Mucosa of rectum (tissue), 2 donors: Measurements from ENCODE around the gene SPDYE18.
"Not testable (repeated sequence)": the region's sequence is repeated elsewhere in the genome, so short reads cannot be mapped to it uniquely, and the experiment has no call there.

ENCODE experiments used
- H3K27ac ChIP-seq, 2 donors: one replicate each; pipeline ENCODE4 v1.7.0; 2013; ENCODE audit warnings: inconsistent platforms in 2 of 2, low read depth in 2 of 2, low read length in 2 of 2
- H3K27me3 ChIP-seq, 2 donors: one replicate each; pipeline ENCODE4 v1.7.0; 2013; ENCODE audit warnings: low read length in 2 of 2; ENCODE audit not compliant: control insufficient read depth in 2 of 2, insufficient read depth in 2 of 2
- H3K36me3 ChIP-seq, 2 donors: one replicate each; pipeline ENCODE4 v1.7.0; 2013; ENCODE audit warnings: low read length in 2 of 2; ENCODE audit not compliant: control insufficient read depth in 2 of 2, insufficient read depth in 2 of 2
- H3K4me1 ChIP-seq, 2 donors: one replicate each; pipeline ENCODE4 v1.7.0; 2013; ENCODE audit warnings: low read length in 2 of 2, mild to moderate bottlenecking in 1 of 2; ENCODE audit not compliant: control insufficient read depth in 2 of 2, insufficient read depth in 2 of 2
- H3K4me3 ChIP-seq, 2 donors: one replicate each; pipeline ENCODE4 v1.7.0; 2013; ENCODE audit warnings: low read length in 2 of 2
- H3K9ac ChIP-seq, 2 donors: one replicate each; pipeline ENCODE4 v1.7.0; 2013; ENCODE audit warnings: low read length in 2 of 2, low read depth in 1 of 2, mild to moderate bottlenecking in 1 of 2
- H3K9me3 ChIP-seq, 2 donors: one replicate each; pipeline ENCODE4 v1.7.0; 2013; ENCODE audit warnings: low read length in 2 of 2; ENCODE audit not compliant: control insufficient read depth in 2 of 2
- donor health status: healthy.
- donor health status: Normal muscosa, but diverticular disease.

SPDYE18 gene, protein sequence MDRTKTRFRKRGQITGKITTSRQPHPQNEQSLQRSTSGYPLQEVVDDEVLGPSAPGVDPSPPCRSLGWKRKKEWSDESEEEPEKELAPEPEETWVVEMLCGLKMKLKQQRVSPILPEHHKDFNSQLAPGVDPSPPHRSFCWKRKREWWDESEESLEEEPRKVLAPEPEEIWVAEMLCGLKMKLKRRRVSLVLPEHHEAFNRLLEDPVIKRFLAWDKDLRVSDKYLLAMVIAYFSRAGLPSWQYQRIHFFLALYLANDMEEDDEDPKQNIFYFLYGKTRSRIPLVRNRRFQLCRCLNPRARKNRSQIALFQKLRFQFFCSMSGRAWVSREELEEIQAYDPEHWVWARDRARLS

DNA sequence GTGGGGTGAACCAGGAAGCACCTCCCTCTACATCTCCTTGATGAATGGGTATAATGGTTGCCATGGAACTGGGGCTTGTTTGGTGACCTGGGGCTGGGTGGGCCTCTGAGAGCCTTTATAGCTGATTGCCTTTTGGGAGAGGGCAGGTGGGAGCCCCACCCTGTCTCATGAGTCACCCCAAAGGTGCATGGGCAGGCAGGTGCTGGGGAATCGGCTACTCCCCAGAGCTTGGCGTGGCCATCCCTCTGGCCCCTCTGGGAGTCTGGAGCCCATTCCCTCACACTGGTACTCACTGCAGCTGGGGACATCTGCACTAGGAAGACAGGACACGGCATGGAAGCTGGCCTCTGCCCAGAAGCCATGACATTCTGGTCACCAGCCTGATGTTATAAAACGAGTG is at the start of gene SPDYE18:
TSS of gene SPDYE18 (minus strand) at position 2 of the 400 bp plus-strand sequence. CDS start 2,046 bp downstream, outside the sequence.
- H3K9ac ChIP-seq, H3K4me1 ChIP-seq, H3K4me3 ChIP-seq, H3K36me3 ChIP-seq, H3K27me3 ChIP-seq, H3K9me3 ChIP-seq, H3K27ac ChIP-seq: not testable (repeated sequence)

- not testable (repeated sequence) for H3K9ac ChIP-seq, H3K27ac ChIP-seq, H3K4me3 ChIP-seq, H3K27me3 ChIP-seq, H3K4me1 ChIP-seq, H3K36me3 ChIP-seq, H3K9me3 ChIP-seq
Observed at GRCh38 chr7:77108362-77108761, 46.0 kb upstream of the SPDYE18 start.

DNA sequence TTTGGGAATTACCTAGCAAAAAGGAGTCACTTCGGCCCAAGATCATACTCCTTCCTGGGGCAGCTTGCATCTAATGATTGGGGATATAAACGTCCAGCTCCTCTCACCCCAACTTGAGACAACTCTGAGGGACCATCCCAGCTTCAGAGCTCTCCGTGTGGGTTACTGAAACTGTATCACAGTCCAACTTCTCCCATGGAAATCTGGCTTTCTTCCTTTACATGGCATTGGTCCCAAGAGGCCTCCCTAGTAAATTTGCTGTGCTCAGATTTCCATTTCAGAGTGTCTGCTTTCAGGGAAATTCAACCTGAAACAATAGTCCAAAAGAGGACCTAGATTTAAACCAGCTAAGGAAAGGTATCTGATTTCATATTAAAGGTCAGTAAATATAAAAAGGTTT is 45.3 kb upstream of the SPDYE18 start:
- not testable (repeated sequence) for H3K27ac ChIP-seq

DNA sequence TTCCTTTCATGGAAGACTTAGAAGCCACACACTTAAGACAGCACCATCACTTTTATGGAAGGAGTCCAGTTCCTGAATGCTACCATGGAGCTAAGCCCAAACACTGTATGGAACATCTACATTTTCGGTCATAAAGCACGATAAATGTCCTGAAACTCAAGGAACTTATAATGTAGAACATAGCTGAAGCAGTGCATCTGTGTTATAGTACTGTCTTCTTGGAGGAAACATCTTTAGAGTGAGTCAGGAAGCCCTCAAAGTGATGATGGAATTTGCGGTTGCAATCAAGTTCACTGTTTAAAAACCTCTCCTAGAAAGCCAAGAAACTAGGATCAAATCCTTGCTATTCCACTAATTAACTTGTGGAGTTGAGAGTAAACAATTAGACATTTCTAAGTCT is 43.5 kb upstream of the SPDYE18 start:
- not testable (repeated sequence) for H3K27me3 ChIP-seq, H3K4me3 ChIP-seq, H3K4me1 ChIP-seq, H3K36me3 ChIP-seq, H3K27ac ChIP-seq, H3K9me3 ChIP-seq, H3K9ac ChIP-seq

More for the DNA sequence above, 45.3 kb upstream of the SPDYE18 start:
- H3K9me3 ChIP-seq, H3K4me1 ChIP-seq, H3K4me3 ChIP-seq, H3K27me3 ChIP-seq, H3K9ac ChIP-seq, H3K36me3 ChIP-seq: not testable (repeated sequence)

DNA sequence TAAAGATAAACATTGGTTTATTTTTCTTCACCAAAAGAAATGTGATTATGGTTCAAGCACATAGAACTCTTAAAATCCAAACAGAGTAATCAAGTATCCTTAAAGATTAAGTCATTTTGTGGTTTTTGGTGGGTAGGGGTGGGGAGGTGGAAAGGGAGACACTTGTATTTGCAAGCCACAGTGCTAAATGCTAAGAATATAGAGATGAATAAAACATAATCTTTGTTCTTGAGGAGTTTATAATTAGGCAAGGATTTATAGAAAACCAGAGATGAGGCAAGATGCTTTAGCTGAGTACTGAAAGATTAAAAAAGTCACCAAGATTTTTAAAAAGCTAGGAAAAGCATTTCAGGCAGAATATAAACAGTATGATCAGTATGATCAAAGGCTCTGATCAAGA is 40.3 kb upstream of the SPDYE18 start:
- not testable (repeated sequence) for H3K9ac ChIP-seq, H3K9me3 ChIP-seq, H3K4me3 ChIP-seq, H3K36me3 ChIP-seq, H3K4me1 ChIP-seq, H3K27me3 ChIP-seq, H3K27ac ChIP-seq

DNA sequence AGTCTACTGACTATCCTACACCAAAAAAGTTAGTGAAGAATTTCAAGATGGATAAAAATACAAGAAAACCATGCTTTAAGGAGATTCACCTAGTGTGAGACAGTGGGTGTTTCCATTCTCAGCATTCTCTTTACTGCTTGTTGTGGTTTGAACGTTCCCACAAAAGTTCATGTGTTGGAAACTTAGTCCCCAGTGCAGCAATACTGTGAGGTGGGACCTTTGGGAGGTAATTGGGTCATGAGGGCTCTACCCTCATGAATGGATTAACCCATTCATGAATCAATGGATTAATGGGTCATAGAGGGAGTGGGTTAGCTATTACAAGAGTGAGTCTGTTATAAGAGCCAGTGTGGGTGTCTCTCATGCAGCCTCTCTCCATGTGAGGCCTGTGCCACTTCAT is 38.8 kb upstream of the SPDYE18 start:
- not testable (repeated sequence) for H3K36me3 ChIP-seq, H3K27ac ChIP-seq, H3K4me1 ChIP-seq, H3K9ac ChIP-seq, H3K9me3 ChIP-seq, H3K4me3 ChIP-seq, H3K27me3 ChIP-seq

GRCh38 chr7:77100501-77100900 is 38.1 kb upstream of the SPDYE18 start:
- not testable (repeated sequence) for H3K9me3 ChIP-seq, H3K27me3 ChIP-seq, H3K36me3 ChIP-seq, H3K27ac ChIP-seq, H3K4me1 ChIP-seq, H3K4me3 ChIP-seq, H3K9ac ChIP-seq

GRCh38 chr7:77092301-77092700 is 29.9 kb upstream of the SPDYE18 start:
- H3K4me1 ChIP-seq, H3K27ac ChIP-seq, H3K9ac ChIP-seq, H3K9me3 ChIP-seq, H3K27me3 ChIP-seq, H3K36me3 ChIP-seq, H3K4me3 ChIP-seq: not testable (repeated sequence)

DNA sequence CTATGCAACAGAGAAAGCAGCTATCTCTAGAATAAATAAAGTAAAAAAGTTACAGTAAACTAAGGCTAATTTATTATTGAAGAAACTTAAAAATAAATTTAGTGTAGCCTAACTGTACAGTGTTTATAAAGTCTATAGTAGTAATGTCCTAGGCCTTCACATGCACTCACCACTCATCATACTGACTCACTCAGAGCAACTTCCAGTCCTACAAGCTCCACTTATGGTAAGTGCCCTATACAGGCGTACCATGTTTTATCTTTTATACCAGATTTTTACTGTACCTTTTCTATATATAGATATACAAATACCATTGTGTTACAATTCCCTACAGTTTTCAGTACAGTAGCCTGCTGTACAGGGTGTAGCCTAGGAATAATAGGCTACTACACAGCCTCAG is 19.8 kb upstream of the SPDYE18 start:
- H3K4me3 ChIP-seq, H3K27me3 ChIP-seq, H3K27ac ChIP-seq, H3K4me1 ChIP-seq, H3K9ac ChIP-seq, H3K36me3 ChIP-seq, H3K9me3 ChIP-seq: not testable (repeated sequence)

DNA sequence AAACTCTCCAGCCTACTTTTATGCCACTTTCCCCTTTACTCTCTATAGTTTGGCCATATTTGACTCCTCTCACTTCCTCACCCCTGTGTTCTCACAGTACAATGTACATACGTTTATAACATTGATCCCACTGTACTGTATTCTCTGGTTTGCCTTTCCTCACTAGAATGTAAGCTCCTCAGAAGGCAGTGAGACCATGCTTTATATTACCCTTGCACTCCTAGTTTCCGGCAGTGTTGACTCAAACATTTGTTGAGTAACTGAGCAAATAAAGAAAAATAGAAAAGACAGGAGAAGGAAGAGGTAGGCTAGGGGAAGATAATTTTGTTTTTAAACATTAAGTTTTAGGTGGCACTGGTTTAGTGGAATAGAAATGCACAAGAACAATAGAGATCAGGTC is 17.9 kb upstream of the SPDYE18 start:
- H3K9me3 ChIP-seq, H3K9ac ChIP-seq, H3K27me3 ChIP-seq, H3K27ac ChIP-seq, H3K4me1 ChIP-seq, H3K4me3 ChIP-seq, H3K36me3 ChIP-seq: not testable (repeated sequence)

- H3K27me3 ChIP-seq, H3K4me1 ChIP-seq, H3K27ac ChIP-seq, H3K9me3 ChIP-seq, H3K4me3 ChIP-seq, H3K9ac ChIP-seq, H3K36me3 ChIP-seq: not testable (repeated sequence)
Observed at GRCh38 chr7:77079624-77080023, 17.3 kb upstream of the SPDYE18 start.
